GM19452 (cell line): ENCODE measurements around the gene DNAJC1.
"Not testable (repeated sequence)": the region's sequence is repeated elsewhere in the genome, so short reads cannot be mapped to it uniquely, and the experiment has no call there.

Experiments
- ATAC-seq: cut with Tn5 transposase; IDR thresholded peaks from one replicate; pipeline ENCODE4 v1.9.1; 2021; ENCODE audit not compliant: unreplicated experiment

DNAJC1 gene

GRCh38 chr10:21907436-21907835 is 96.1 kb downstream of the DNAJC1 start:
- ATAC-seq = no peak

GRCh38 chr10:21904930-21905329 is 98.6 kb downstream of the DNAJC1 start:
- no peak for ATAC-seq

- no peak for ATAC-seq
Measured at GRCh38 chr10:21899736-21900135, 103.8 kb downstream of the DNAJC1 start.

- ATAC-seq = no peak
Measured at GRCh38 chr10:21895932-21896331, 107.6 kb downstream of the DNAJC1 start.

GRCh38 chr10:21894648-21895342 is 108.7 kb downstream of the DNAJC1 start:
- no peak for ATAC-seq

- ATAC-seq = no peak
Measured at GRCh38 chr10:21891439-21891838, 112.1 kb downstream of the DNAJC1 start.

GRCh38 chr10:21889477-21890275 is 113.9 kb downstream of the DNAJC1 start:
- ATAC-seq = no peak

- ATAC-seq = peak; percentile 94
Measured at GRCh38 chr10:21888959-21889358, 114.6 kb downstream of the DNAJC1 start.

GRCh38 chr10:21885940-21886339 is 117.6 kb downstream of the DNAJC1 start:
- ATAC-seq = no peak

- no peak for ATAC-seq
Measured at GRCh38 chr10:21873198-21873597, 130.3 kb downstream of the DNAJC1 start.

- ATAC-seq = not testable (repeated sequence)
Measured at GRCh38 chr10:21872771-21873170, 130.8 kb downstream of the DNAJC1 start.

GRCh38 chr10:21870849-21871248 is 132.7 kb downstream of the DNAJC1 start:
- no peak for ATAC-seq

- not testable (repeated sequence) for ATAC-seq
Measured at GRCh38 chr10:21869087-21869486, 134.4 kb downstream of the DNAJC1 start.

GRCh38 chr10:21860718-21861117 is 142.8 kb downstream of the DNAJC1 start:
- no peak for ATAC-seq

GRCh38 chr10:21858455-21858854 is 145.1 kb downstream of the DNAJC1 start:
- ATAC-seq = no peak

GRCh38 chr10:21849607-21850006 is 153.9 kb downstream of the DNAJC1 start:
- ATAC-seq = no peak

- no peak for ATAC-seq
Measured at GRCh38 chr10:21843645-21844044, 159.9 kb downstream of the DNAJC1 start.

- not testable (repeated sequence) for ATAC-seq
Measured at GRCh38 chr10:21841273-21841672, 162.3 kb downstream of the DNAJC1 start.

GRCh38 chr10:21837487-21837886 is 166.0 kb downstream of the DNAJC1 start:
- not testable (repeated sequence) for ATAC-seq

GRCh38 chr10:21834574-21834973 is 169.0 kb downstream of the DNAJC1 start:
- ATAC-seq = not testable (repeated sequence)

- no peak for ATAC-seq
Measured at GRCh38 chr10:21832821-21833130, 170.8 kb downstream of the DNAJC1 start.

- no peak for ATAC-seq
Measured at GRCh38 chr10:21831986-21832820, 171.3 kb downstream of the DNAJC1 start.
